IMR-90 (cell line): ENCODE data around the gene BTBD9. TPM values are rescaled to one million over a fixed set of nuclear protein-coding genes. Genes with fewer than 3 reads are reported as not detected.
A peak's percentile ranks its signal among the peaks of the same experiment; 100 is the strongest.

Experiments used
- ATAC-seq: fragments of 200-7000 bp; cut with Tn5 transposase; 2 replicates; pipeline ENCODE4 v1.9.1; 2020; ENCODE audit warnings: low read depth, mild to moderate bottlenecking, moderate library complexity
- BruUV-seq: library from RNA; stranded (reverse); fragments of 400-500 nt; replicated peaks from 2 replicates; lab custom pipeline; 2021; lab: Mats Ljungman, UMichigan
- CTCF ChIA-PET: fragments of 300-600 bp; formaldehyde crosslinking; extraction: SDS; loops from one replicate; lab custom pipeline; 2021; ENCODE audit warnings: antibody characterized with exemption; lab: Yijun Ruan, JAX
- POLR2A ChIA-PET: fragments of 300-600 bp; sonication (Branson Sonifier 250); formaldehyde crosslinking; loops from one replicate; lab custom pipeline; 2022; ENCODE audit warnings: antibody characterized with exemption; ENCODE audit not compliant: unreplicated experiment; lab: Charles Lee
- DNase-seq: peaks from one replicate; pipeline ENCODE4 v3.0.0; 2013
- H2AFZ ChIP-seq: replicated peaks from 2 replicates; pipeline ENCODE3; 2013; ENCODE audit warnings: low read length, mild to moderate bottlenecking; ENCODE audit not compliant: poor library complexity
- H2AK5ac ChIP-seq: 2 replicates; pipeline ENCODE4 v1.6.1; 2013; ENCODE audit warnings: low read depth, low read length, inconsistent platforms
- H2AK9ac ChIP-seq: replicated peaks from 2 replicates; pipeline ENCODE3; 2013; ENCODE audit warnings: mild to moderate bottlenecking, low read depth, low read length, moderate library complexity; ENCODE audit not compliant: poor library complexity
- H2BK120ac ChIP-seq: 2 replicates; pipeline ENCODE4 v1.6.1; 2013; ENCODE audit warnings: low read depth, low read length, inconsistent platforms
- H2BK15ac ChIP-seq: 3 replicates; pipeline ENCODE4 v1.6.1; 2013; ENCODE audit warnings: low read depth, low read length, inconsistent platforms
- H2BK20ac ChIP-seq: 2 replicates; pipeline ENCODE4 v1.6.1; 2013; ENCODE audit warnings: low read depth, mild to moderate bottlenecking, inconsistent platforms, low read length, moderate library complexity
- H2BK5ac ChIP-seq: 2 replicates; pipeline ENCODE4 v1.6.1; 2013; ENCODE audit warnings: mild to moderate bottlenecking, low read depth, low read length, inconsistent platforms; ENCODE audit not compliant: poor library complexity, severe bottlenecking
- H3K14ac ChIP-seq: replicated peaks from 2 replicates; pipeline ENCODE4 v1.6.1; 2013; ENCODE audit warnings: low read depth, low read length, inconsistent platforms
- H3K18ac ChIP-seq: 2 replicates; pipeline ENCODE4 v1.6.1; 2013; ENCODE audit warnings: low read depth, low read length, control low read depth
- H3K23ac ChIP-seq: 2 replicates; pipeline ENCODE4 v1.6.1; 2013; ENCODE audit warnings: low read depth, low read length, inconsistent platforms
- H3K27ac ChIP-seq: 2 replicates; pipeline ENCODE4 v1.5.1; 2013; ENCODE audit warnings: mild to moderate bottlenecking, control low read depth, low read length; ENCODE audit not compliant: insufficient read depth
- H3K27me3 ChIP-seq: 2 replicates; pipeline ENCODE4 v1.6.1; 2013; ENCODE audit warnings: low read length; ENCODE audit not compliant: control insufficient read depth, insufficient read depth
- H3K36me3 ChIP-seq: 2 replicates; pipeline ENCODE4 v1.6.1; 2013; ENCODE audit warnings: low read length, mixed read lengths; ENCODE audit not compliant: control insufficient read depth, insufficient read depth
- H3K4ac ChIP-seq: 2 replicates; pipeline ENCODE4 v1.6.1; 2013; ENCODE audit warnings: low read depth, low read length, inconsistent platforms
- H3K4me1 ChIP-seq: 2 replicates; pipeline ENCODE4 v1.6.1; 2013; ENCODE audit warnings: low read length, mixed read lengths; ENCODE audit not compliant: control insufficient read depth, insufficient read depth
- H3K4me2 ChIP-seq: 2 replicates; pipeline ENCODE4 v1.6.1; 2013; ENCODE audit warnings: low read depth, mild to moderate bottlenecking, control low read depth, low read length, moderate library complexity
- H3K4me3 ChIP-seq: 2 replicates; pipeline ENCODE4 v1.5.1; 2013; ENCODE audit warnings: low read depth, mild to moderate bottlenecking, control low read depth, low read length, moderate library complexity; ENCODE audit not compliant: insufficient read depth
- H3K56ac ChIP-seq: 2 replicates; pipeline ENCODE4 v1.6.1; 2013; ENCODE audit warnings: low read length, inconsistent platforms; ENCODE audit not compliant: insufficient read depth; ENCODE audit errors: extremely low read depth
- H3K79me1 ChIP-seq, 2 experiments: 2 replicates each; pipeline ENCODE4 v1.6.1; 2013; ENCODE audit warnings: low read length in 2 of 2, inconsistent platforms in 1 of 2, low read depth in 1 of 2
- H3K9ac ChIP-seq: 2 replicates; pipeline ENCODE4 v1.6.1; 2013; ENCODE audit warnings: low read depth, low read length, control low read depth
- H3K9me1 ChIP-seq: 2 replicates; pipeline ENCODE4 v1.6.1; 2013; ENCODE audit warnings: low read length, inconsistent platforms; ENCODE audit not compliant: insufficient read depth
- H3K9me3 ChIP-seq: 2 replicates; pipeline ENCODE4 v1.6.1; 2013; ENCODE audit warnings: low read length; ENCODE audit not compliant: control insufficient read depth, insufficient read depth
- H4K20me1 ChIP-seq: 2 replicates; pipeline ENCODE4 v1.6.1; 2013; ENCODE audit warnings: low read length, inconsistent platforms; ENCODE audit not compliant: insufficient read depth
- H4K5ac ChIP-seq: 2 replicates; pipeline ENCODE4 v1.6.1; 2013; ENCODE audit warnings: mild to moderate bottlenecking, low read depth, low read length, control low read depth
- H4K8ac ChIP-seq, 2 experiments: 2 replicates each; pipeline ENCODE4 v1.6.1; 2013; ENCODE audit warnings: low read depth in 2 of 2, low read length in 2 of 2, control low read depth in 1 of 2, inconsistent platforms in 1 of 2
- H4K91ac ChIP-seq: 2 replicates; pipeline ENCODE4 v1.6.1; 2013; ENCODE audit warnings: low read depth, low read length, inconsistent platforms; ENCODE audit not compliant: insufficient read depth
- CEBPB ChIP-seq: IDR thresholded peaks from 2 replicates; pipeline ENCODE4 v1.6.1; 2012; ENCODE audit warnings: low read depth, low read length, improper control_type of control experiment
- CHD1 ChIP-seq: IDR thresholded peaks from 2 replicates; pipeline ENCODE4 v1.6.1; 2012; ENCODE audit warnings: low read depth, low read length, improper control_type of control experiment
- MAZ ChIP-seq: IDR thresholded peaks from 2 replicates; pipeline ENCODE4 v1.6.1; 2012; ENCODE audit warnings: low read depth, mild to moderate bottlenecking, low read length, improper control_type of control experiment, moderate library complexity, borderline replicate concordance
- NFE2L2 ChIP-seq: fragments of 150-350 bp; IDR thresholded peaks from 2 replicates; pipeline ENCODE4 v1.6.1; 2016; ENCODE audit warnings: low read depth, mild to moderate bottlenecking, low read length
- POLR2A ChIP-seq: IDR thresholded peaks from 2 replicates; pipeline ENCODE4 v1.6.1; 2012; ENCODE audit warnings: mild to moderate bottlenecking, low read depth, low read length
- RAD21 ChIP-seq: IDR thresholded peaks from 2 replicates; pipeline ENCODE4 v1.6.1; 2012; ENCODE audit warnings: low read length, improper control_type of control experiment
- RCOR1 ChIP-seq: IDR thresholded peaks from 2 replicates; pipeline ENCODE4 v1.6.1; 2012; ENCODE audit warnings: mild to moderate bottlenecking, low read length, improper control_type of control experiment; ENCODE audit not compliant: insufficient replicate concordance
- WGBS, 2 experiments: methylation state at CpG; one replicate each; pipeline versions ENCODE4 v1.1.5 to v1.1.7; 2013; ENCODE audit warnings: missing lambda C conversion rate in 2 of 2; ENCODE audit not compliant: insufficient read length in 1 of 2; ENCODE audit errors: extremely low coverage in 2 of 2; 5-methylcytosine and 5-hydroxymethylcytosine counted together
- dilution Hi-C: fragments of 300-500 bp; cut with HindIII; formaldehyde crosslinking; loops from one replicate; pipeline ENCODE4 v1.14.3; 2018; ENCODE audit warnings: low sequenced_read_pairs; ENCODE audit not compliant: unreplicated experiment
- in situ Hi-C: fragments of 300-500 bp; cut with MboI; formaldehyde crosslinking; loops from 3 replicates; pipeline ENCODE4 v1.14.3; 2019; ENCODE audit warnings: low sequenced_read_pairs, inconsistent platforms, mixed read lengths
- intact Hi-C: fragments of 100-400 bp; cut with micrococcal nuclease; formaldehyde crosslinking; loops from 2 replicates; pipeline ENCODE4 v1.10.0; 2022
- polyA plus RNA-seq, 3 experiments: library from polyadenylated mRNA; depleted of rRNA; stranded (reverse); fragments of >200 nt; gene quantifications; 2 replicates each; pipeline ENCODE4 v1.2.3, GENCODE V29; 2012; ENCODE audit warnings: low replicate concordance in 1 of 3
- total RNA-seq: library from RNA; depleted of rRNA; stranded (reverse); fragments of >200 nt; gene quantifications from 2 replicates; pipeline ENCODE4 v1.2.3, GENCODE V29; 2012
- TF ChIP-seq, protein P1 (sequence below): fragments of 150-350 bp; IDR thresholded peaks from 2 replicates; pipeline ENCODE4 v1.6.1; 2017; ENCODE audit warnings: mild to moderate bottlenecking, antibody characterized with exemption, low read length, low read depth
- TF ChIP-seq, protein P2 (sequence below): fragments of 150-350 bp; IDR thresholded peaks from 2 replicates; pipeline ENCODE4 v1.6.1; 2016; ENCODE audit warnings: low read depth, mild to moderate bottlenecking, low read length, moderate library complexity, borderline replicate concordance
- TF ChIP-seq, protein P3 (sequence below): conservative IDR thresholded peaks from 2 replicates; pipeline ENCODE4 v1.5.1; 2012; ENCODE audit warnings: mild to moderate bottlenecking, low read depth, low read length, improper control_type of control experiment

BTBD9 gene
- total and polyA plus RNA-seq, 2 of the 4 experiments (the other 2 are of a cell fraction) = 4.1 to 22.0 TPM

DNA sequence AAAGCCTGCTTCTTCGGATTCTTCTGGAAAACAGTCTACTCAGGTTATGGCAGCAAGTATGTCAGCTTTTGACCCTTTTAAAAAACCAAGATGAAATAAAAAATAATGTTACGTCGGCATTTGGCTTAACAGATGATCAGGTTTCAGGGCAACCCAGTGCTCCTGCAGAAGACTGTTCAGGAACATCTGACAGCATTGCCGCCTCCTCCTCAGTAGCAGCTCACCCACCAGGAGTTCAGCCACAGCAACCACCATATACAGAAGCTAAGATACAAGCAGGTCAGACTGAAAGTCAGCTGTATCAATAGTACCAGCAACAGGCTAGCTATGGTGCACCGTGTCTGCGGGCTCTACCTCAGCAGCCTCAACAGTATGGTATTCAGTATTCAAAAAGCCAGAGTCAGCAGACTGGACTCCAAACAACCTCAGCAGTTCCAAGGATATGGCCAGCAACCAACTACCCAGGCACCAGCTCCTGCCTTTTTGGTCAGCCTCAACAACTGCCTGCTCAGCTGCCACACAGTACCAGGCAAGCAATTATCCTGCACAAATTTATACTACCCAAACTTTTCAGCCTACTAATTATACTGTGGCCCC, 51.9 kb downstream of the BTBD9 start:
- 100% methylated on average over 3 of the region's 6 CpGs; no CpG with 5 or more reads in 1 of the 2 experiments for WGBS, 2 experiments
- H3K4me1 ChIP-seq = peaks cover 8% of the 10 kb centered on the region
- POLR2A ChIA-PET = no interaction called here

More for the DNA sequence above, 51.9 kb downstream of the BTBD9 start:
- Histone ChIP-seq H2AK9ac (no peak overlapping the region), H3K9me3 (no peaks in the 10 kb centered on the region), H3K23ac (no peak overlapping the region), H4K91ac (no peak overlapping the region), H2AFZ (no peak overlapping the region), H2BK20ac (peak overlapping the region; percentile 9; the same call in 1 of the 2 replicates), H3K4ac (no peak overlapping the region), H2BK15ac (no peak overlapping the region), H3K79me1 (no peaks in the 10 kb centered on the region; a peak in 1 of 4 replicates), H3K4me3 (no peak overlapping the region), H3K56ac (no peak overlapping the region), H2BK5ac (no peak overlapping the region), H2AK5ac (0 out of 2 replicates have a peak overlapping the region, but pooled peaks have one; percentile 13), H4K20me1 (no peaks in the 10 kb centered on the region), H4K5ac (no peak overlapping the region), H3K14ac (0 out of 2 replicates have a peak overlapping the region, but pooled peaks have one; percentile 1), H4K8ac (no peak overlapping the region), H3K27me3 (no peaks in the 10 kb centered on the region), H3K4me2 (no peak overlapping the region), H3K27ac (no peak overlapping the region), H3K18ac (no peak overlapping the region; the same call in 1 of the 2 replicates), H3K9ac (no peak overlapping the region), H2BK120ac (no peak overlapping the region), H3K36me3 (peaks cover 5% of the 10 kb centered on the region), H3K9me1 (peaks cover 7% of the 10 kb centered on the region)
- ATAC-seq = no peak; the same call in 1 of the 2 replicates
- dilution Hi-C loops = no loop called here
- BruUV-seq = no TSS peak
- TF ChIP-seq RCOR1 = no peak
- TF ChIP-seq CEBPB = no peak
- TF ChIP-seq, protein P1, sequence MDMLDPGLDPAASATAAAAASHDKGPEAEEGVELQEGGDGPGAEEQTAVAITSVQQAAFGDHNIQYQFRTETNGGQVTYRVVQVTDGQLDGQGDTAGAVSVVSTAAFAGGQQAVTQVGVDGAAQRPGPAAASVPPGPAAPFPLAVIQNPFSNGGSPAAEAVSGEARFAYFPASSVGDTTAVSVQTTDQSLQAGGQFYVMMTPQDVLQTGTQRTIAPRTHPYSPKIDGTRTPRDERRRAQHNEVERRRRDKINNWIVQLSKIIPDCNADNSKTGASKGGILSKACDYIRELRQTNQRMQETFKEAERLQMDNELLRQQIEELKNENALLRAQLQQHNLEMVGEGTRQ = no peak
- TF ChIP-seq NFE2L2 = no peak
- no peak for TF ChIP-seq POLR2A
- TF ChIP-seq, protein P2, sequence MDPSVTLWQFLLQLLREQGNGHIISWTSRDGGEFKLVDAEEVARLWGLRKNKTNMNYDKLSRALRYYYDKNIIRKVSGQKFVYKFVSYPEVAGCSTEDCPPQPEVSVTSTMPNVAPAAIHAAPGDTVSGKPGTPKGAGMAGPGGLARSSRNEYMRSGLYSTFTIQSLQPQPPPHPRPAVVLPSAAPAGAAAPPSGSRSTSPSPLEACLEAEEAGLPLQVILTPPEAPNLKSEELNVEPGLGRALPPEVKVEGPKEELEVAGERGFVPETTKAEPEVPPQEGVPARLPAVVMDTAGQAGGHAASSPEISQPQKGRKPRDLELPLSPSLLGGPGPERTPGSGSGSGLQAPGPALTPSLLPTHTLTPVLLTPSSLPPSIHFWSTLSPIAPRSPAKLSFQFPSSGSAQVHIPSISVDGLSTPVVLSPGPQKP = no peak
- TF ChIP-seq MAZ = no peak
- no peak for TF ChIP-seq CHD1
- TF ChIP-seq, protein P3, sequence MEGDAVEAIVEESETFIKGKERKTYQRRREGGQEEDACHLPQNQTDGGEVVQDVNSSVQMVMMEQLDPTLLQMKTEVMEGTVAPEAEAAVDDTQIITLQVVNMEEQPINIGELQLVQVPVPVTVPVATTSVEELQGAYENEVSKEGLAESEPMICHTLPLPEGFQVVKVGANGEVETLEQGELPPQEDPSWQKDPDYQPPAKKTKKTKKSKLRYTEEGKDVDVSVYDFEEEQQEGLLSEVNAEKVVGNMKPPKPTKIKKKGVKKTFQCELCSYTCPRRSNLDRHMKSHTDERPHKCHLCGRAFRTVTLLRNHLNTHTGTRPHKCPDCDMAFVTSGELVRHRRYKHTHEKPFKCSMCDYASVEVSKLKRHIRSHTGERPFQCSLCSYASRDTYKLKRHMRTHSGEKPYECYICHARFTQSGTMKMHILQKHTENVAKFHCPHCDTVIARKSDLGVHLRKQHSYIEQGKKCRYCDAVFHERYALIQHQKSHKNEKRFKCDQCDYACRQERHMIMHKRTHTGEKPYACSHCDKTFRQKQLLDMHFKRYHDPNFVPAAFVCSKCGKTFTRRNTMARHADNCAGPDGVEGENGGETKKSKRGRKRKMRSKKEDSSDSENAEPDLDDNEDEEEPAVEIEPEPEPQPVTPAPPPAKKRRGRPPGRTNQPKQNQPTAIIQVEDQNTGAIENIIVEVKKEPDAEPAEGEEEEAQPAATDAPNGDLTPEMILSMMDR = no peak
- no peak for TF ChIP-seq RAD21
- in situ Hi-C loops = no loop called here
- intact Hi-C loops = no loop called here
- CTCF ChIA-PET = interaction anchor here (0.5 kb wide), 1 partner anchor 138 kb away, joined by 4 read pairs; no protein-coding TSS in a partner anchor
- DNase-seq = peak; percentile 9
